WTC11 (cell line): Measurements from ENCODE around the gene ZFP92. TPM values are rescaled to one million over a fixed set of nuclear protein-coding genes. Genes with fewer than 3 reads are reported as not detected.
"Not testable (repeated sequence)": the region's sequence is repeated elsewhere in the genome, so short reads cannot be mapped to it uniquely, and the experiment has no call there.

Experiments
- ATAC-seq: fragments of 200-7000 bp; cut with Tn5 transposase; 2 replicates; pipeline ENCODE4 v1.10.0; 2021; ENCODE audit warnings: mild to moderate bottlenecking, moderate library complexity
- CTCF ChIA-PET: fragments of 300-600 bp; sonication (Branson Sonifier 250); formaldehyde crosslinking; loops from one replicate; lab custom pipeline; 2021; ENCODE audit warnings: antibody characterized with exemption; lab: Charles Lee
- POLR2A ChIA-PET: fragments of 350-600 bp; sonication (Branson Sonifier 250); formaldehyde crosslinking; loops from one replicate; lab custom pipeline; 2021; ENCODE audit warnings: antibody characterized with exemption; lab: Charles Lee
- DNase-seq: peaks from one replicate; pipeline ENCODE4 v3.0.0; 2021; ENCODE audit warnings: low spot score
- H3K27ac Mint-ChIP-seq: 2 replicates; pipeline ENCODE4 v1.8.0; 2021; ENCODE audit warnings: mixed read lengths
- H3K27me3 Mint-ChIP-seq: 2 replicates; pipeline ENCODE4 v1.8.0; 2021; ENCODE audit warnings: low read depth, mild to moderate bottlenecking, moderate library complexity, mixed read lengths
- H3K36me3 Mint-ChIP-seq: 2 replicates; pipeline ENCODE4 v1.8.0; 2021; ENCODE audit warnings: mixed read lengths
- H3K4me1 Mint-ChIP-seq: 2 replicates; pipeline ENCODE4 v1.8.0; 2022; ENCODE audit warnings: mixed read lengths
- H3K4me3 Mint-ChIP-seq: 2 replicates; pipeline ENCODE4 v1.8.0; 2021; ENCODE audit warnings: mild to moderate bottlenecking, moderate library complexity, mixed read lengths
- H3K9me3 Mint-ChIP-seq: 2 replicates; pipeline ENCODE4 v1.8.0; 2021; ENCODE audit warnings: mixed read lengths
- ATF1 ChIP-seq: sonication (generic); formaldehyde crosslinking; IDR thresholded peaks from 2 replicates; pipeline ENCODE4 v1.8.1; 2023; ENCODE audit warnings: mild to moderate bottlenecking, moderate library complexity, missing genetic modification reagents
- CREB1 ChIP-seq: sonication (generic); formaldehyde crosslinking; IDR thresholded peaks from 2 replicates; pipeline ENCODE4 v1.8.0; 2023; ENCODE audit warnings: mild to moderate bottlenecking, missing genetic modification reagents
- EMX1 ChIP-seq: fragments of 250-450 bp; sonication (Bioruptor Pico); IDR thresholded peaks from 2 replicates; pipeline ENCODE4 v1.8.0; 2021; ENCODE audit warnings: mild to moderate bottlenecking
- FOXK1 ChIP-seq: sonication (generic); formaldehyde crosslinking; IDR thresholded peaks from 2 replicates; pipeline ENCODE4 v1.8.0; 2022; ENCODE audit warnings: mild to moderate bottlenecking, moderate library complexity, missing genetic modification reagents
- FOXP1 ChIP-seq: sonication (generic); formaldehyde crosslinking; IDR thresholded peaks from 2 replicates; pipeline ENCODE4 v1.8.0; 2022; ENCODE audit warnings: missing genetic modification reagents, mild to moderate bottlenecking, moderate library complexity, borderline replicate concordance
- GRHL2 ChIP-seq: fragments of 250-450 bp; sonication (Bioruptor Pico); IDR thresholded peaks from 2 replicates; pipeline ENCODE4 v1.8.0; 2022; ENCODE audit warnings: mild to moderate bottlenecking, moderate library complexity; ENCODE audit not compliant: insufficient replicate concordance, severe bottlenecking
- JUN ChIP-seq: sonication (generic); formaldehyde crosslinking; IDR thresholded peaks from 2 replicates; pipeline ENCODE4 v1.8.0; 2023; ENCODE audit warnings: mild to moderate bottlenecking, missing genetic modification reagents
- KAT7 ChIP-seq: sonication (generic); formaldehyde crosslinking; IDR thresholded peaks from 2 replicates; pipeline ENCODE4 v1.8.1; 2023; ENCODE audit warnings: missing genetic modification reagents, mild to moderate bottlenecking, borderline replicate concordance
- NFATC4 ChIP-seq: fragments of 250-450 bp; sonication (Bioruptor Pico); IDR thresholded peaks from 2 replicates; pipeline ENCODE4 v1.9.0; 2021; ENCODE audit warnings: mild to moderate bottlenecking
- NFE2L1 ChIP-seq: sonication (generic); formaldehyde crosslinking; IDR thresholded peaks from 2 replicates; pipeline ENCODE4 v1.8.1; 2023; ENCODE audit warnings: missing genetic modification reagents
- OVOL2 ChIP-seq: fragments of 250-450 bp; sonication (Bioruptor Pico); IDR thresholded peaks from 2 replicates; pipeline ENCODE4 v1.9.0; 2021; ENCODE audit warnings: mild to moderate bottlenecking, borderline replicate concordance
- PRRX2 ChIP-seq: fragments of 250-450 bp; sonication (Bioruptor Pico); IDR thresholded peaks from 2 replicates; pipeline ENCODE4 v1.8.0; 2021; ENCODE audit warnings: mild to moderate bottlenecking
- TEAD1 ChIP-seq: sonication (generic); formaldehyde crosslinking; IDR thresholded peaks from 2 replicates; pipeline ENCODE4 v1.8.0; 2022; ENCODE audit warnings: mild to moderate bottlenecking, missing genetic modification reagents
- ZBTB21 ChIP-seq: sonication (generic); formaldehyde crosslinking; IDR thresholded peaks from 2 replicates; pipeline ENCODE4 v1.8.1; 2023; ENCODE audit warnings: mild to moderate bottlenecking, missing genetic modification reagents, borderline replicate concordance
- ZNF121 ChIP-seq: sonication (generic); formaldehyde crosslinking; IDR thresholded peaks from 2 replicates; pipeline ENCODE4 v1.8.0; 2023; ENCODE audit warnings: missing genetic modification reagents
- ZNF423 ChIP-seq: fragments of 250-450 bp; sonication (Bioruptor Pico); IDR thresholded peaks from 2 replicates; pipeline ENCODE4 v2.1.2; 2022; ENCODE audit warnings: mild to moderate bottlenecking, moderate library complexity
- ZNF671 ChIP-seq: fragments of 250-450 bp; sonication (Bioruptor Pico); IDR thresholded peaks from 2 replicates; pipeline ENCODE4 v1.8.0; 2021; ENCODE audit warnings: mild to moderate bottlenecking
- total RNA-seq: library from RNA; stranded (reverse); gene quantifications from 3 replicates; pipeline ENCODE4 v1.2.3, GENCODE V29; 2021
- TF ChIP-seq, protein P1 (sequence below): fragments of 250-450 bp; sonication (Bioruptor Pico); conservative IDR thresholded peaks from 2 replicates; pipeline ENCODE4 v1.9.0; 2021; ENCODE audit warnings: mild to moderate bottlenecking
- TF ChIP-seq, protein P2 (sequence below): sonication (generic); formaldehyde crosslinking; IDR thresholded peaks from 2 replicates; pipeline ENCODE4 v1.8.1; 2023; ENCODE audit warnings: mild to moderate bottlenecking, missing genetic modification reagents, moderate library complexity
- TF ChIP-seq, protein P3 (sequence below): sonication (generic); formaldehyde crosslinking; IDR thresholded peaks from 2 replicates; pipeline ENCODE4 v1.8.1; 2023; ENCODE audit warnings: mild to moderate bottlenecking, missing genetic modification reagents, moderate library complexity
- TF ChIP-seq, protein P4 (sequence below): sonication (generic); formaldehyde crosslinking; IDR thresholded peaks from 2 replicates; pipeline ENCODE4 v1.8.1; 2023; ENCODE audit warnings: mild to moderate bottlenecking, moderate library complexity, missing genetic modification reagents
- TF ChIP-seq, protein P5 (sequence below): sonication (generic); formaldehyde crosslinking; conservative IDR thresholded peaks from 2 replicates; pipeline ENCODE4 v1.8.1; 2022; ENCODE audit warnings: mild to moderate bottlenecking, missing genetic modification reagents
- TF ChIP-seq, protein P6 (sequence below): sonication (generic); formaldehyde crosslinking; IDR thresholded peaks from 2 replicates; pipeline ENCODE4 v1.8.1; 2022; ENCODE audit warnings: missing genetic modification reagents, borderline replicate concordance
- TF ChIP-seq, protein P7 (sequence below): fragments of 250-450 bp; sonication (Bioruptor Pico); IDR thresholded peaks from 2 replicates; pipeline ENCODE4 v1.8.0; 2021; ENCODE audit warnings: mild to moderate bottlenecking
- TF ChIP-seq, protein P8 (sequence below): sonication (generic); formaldehyde crosslinking; IDR thresholded peaks from 2 replicates; pipeline ENCODE4 v1.8.0; 2022; ENCODE audit warnings: mild to moderate bottlenecking, missing genetic modification reagents

The ZFP92 gene
- total RNA-seq, 1 experiment from 2014 or later: 0.31 TPM

DNA sequence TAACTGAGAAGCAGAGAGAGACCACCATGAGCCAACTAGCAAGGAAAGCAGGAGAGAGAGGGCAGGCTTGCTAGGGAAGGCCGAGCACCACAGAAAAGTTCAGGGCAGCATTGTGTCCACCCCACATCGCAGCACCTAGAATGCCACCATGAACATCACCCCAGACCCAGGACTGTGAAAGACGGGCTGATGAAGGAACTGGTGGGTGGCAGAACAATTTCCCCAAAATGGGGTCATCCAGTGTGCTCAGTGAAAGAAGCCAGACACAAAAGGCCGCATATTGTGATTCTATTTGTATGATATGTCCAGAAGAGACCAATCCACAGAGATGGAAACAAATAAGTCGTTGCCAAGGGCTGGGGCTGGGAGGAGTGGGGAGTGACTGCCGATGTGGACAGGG is 26.9 kb upstream of the ZFP92 start:
- H3K36me3 Mint-ChIP-seq: no peaks in the 10 kb centered on the region
- ATAC-seq (no peak), DNase-seq (no peak)
- no peaks in the 10 kb centered on the region for H3K4me1 Mint-ChIP-seq
- no peak overlapping the region for H3K27ac Mint-ChIP-seq
- no peak overlapping the region for H3K4me3 Mint-ChIP-seq
- CTCF ChIA-PET: interaction anchor here (1.1 kb wide), 1 partner anchor 76 kb away, joined by 3 read pairs; no protein-coding TSS in a partner anchor
- TF ChIP-seq NFATC4 (CRISPR knock-in tag) (no peak), CREB1 (CRISPR knock-in tag) (no peak), FOXK1 (CRISPR knock-in tag) (no peak), KAT7 (CRISPR knock-in tag) (no peak)
- TF ChIP-seq, protein P1, sequence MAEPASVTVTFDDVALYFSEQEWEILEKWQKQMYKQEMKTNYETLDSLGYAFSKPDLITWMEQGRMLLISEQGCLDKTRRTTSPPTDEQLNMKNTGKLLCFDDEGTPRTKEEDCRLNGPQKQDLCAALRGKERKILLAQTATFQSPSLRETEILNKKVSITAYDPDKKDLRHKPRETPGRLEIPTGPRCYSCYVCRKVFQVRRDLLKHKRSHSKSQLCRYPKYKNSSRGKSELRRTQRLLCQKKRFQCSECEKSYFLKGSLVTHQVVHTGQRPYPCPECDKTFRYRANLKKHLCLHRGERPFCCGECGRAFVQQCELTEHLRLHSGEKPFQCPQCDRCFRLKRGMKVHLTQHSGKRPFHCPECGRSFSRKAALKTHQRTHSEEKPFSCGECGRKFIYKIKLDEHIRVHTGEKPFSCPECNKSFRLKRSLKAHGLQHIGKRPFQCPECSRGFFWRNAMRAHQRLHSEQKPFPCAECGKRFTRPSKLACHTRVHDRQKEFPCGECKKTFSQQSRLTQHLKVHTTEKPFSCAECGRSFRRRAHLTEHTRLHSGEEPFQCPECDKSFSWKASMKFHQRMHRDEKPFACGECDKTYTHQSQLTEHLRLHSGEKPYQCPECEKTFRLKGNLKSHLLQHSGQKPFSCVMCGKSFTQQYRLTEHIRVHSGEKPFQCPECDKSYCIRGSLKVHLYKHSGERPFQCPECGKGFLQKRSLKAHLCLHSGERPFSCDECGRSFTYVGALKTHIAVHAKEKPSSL (CRISPR knock-in tag): no peak
- TF ChIP-seq, protein P2, sequence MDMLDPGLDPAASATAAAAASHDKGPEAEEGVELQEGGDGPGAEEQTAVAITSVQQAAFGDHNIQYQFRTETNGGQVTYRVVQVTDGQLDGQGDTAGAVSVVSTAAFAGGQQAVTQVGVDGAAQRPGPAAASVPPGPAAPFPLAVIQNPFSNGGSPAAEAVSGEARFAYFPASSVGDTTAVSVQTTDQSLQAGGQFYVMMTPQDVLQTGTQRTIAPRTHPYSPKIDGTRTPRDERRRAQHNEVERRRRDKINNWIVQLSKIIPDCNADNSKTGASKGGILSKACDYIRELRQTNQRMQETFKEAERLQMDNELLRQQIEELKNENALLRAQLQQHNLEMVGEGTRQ (CRISPR knock-in tag): no peak
- TF ChIP-seq, protein P3, sequence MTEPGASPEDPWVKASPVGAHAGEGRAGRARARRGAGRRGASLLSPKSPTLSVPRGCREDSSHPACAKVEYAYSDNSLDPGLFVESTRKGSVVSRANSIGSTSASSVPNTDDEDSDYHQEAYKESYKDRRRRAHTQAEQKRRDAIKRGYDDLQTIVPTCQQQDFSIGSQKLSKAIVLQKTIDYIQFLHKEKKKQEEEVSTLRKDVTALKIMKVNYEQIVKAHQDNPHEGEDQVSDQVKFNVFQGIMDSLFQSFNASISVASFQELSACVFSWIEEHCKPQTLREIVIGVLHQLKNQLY (CRISPR knock-in tag): no peak
- POLR2A ChIA-PET: no interaction called here
- H3K9me3 Mint-ChIP-seq: no peaks in the 10 kb centered on the region
- H3K27me3 Mint-ChIP-seq: no peaks in the 10 kb centered on the region

DNA sequence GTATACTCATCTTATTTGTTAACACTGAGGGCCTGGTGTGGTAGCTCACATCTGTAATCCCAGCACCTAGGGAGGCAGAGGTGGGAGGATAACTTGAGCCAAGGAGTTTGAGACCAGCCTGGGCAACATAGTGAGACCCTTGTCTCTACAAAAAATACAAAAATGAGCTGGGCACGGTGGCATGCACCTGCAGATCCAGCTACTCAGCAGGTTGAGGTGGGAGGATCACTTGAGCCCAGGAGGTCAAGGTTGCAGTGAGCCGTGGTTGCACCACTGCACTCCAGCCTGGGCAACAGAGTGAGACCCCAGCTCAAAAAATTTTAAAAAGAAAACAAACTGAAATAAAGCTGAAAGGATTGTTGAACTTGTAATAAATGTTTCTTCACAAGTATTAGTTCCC is 26.3 kb upstream of the ZFP92 start:
- CTCF ChIA-PET: interaction anchor here (1.1 kb wide), 1 partner anchor 76 kb away, joined by 3 read pairs; no protein-coding TSS in a partner anchor
- POLR2A ChIA-PET, H3K4me3 Mint-ChIP-seq, H3K4me1 Mint-ChIP-seq, ATAC-seq, H3K36me3 Mint-ChIP-seq, H3K9me3 Mint-ChIP-seq, DNase-seq, H3K27ac Mint-ChIP-seq, H3K27me3 Mint-ChIP-seq: not testable (repeated sequence)
- peak; percentile 13; the same call in 1 of the 2 replicates for TF ChIP-seq ZNF121

DNA sequence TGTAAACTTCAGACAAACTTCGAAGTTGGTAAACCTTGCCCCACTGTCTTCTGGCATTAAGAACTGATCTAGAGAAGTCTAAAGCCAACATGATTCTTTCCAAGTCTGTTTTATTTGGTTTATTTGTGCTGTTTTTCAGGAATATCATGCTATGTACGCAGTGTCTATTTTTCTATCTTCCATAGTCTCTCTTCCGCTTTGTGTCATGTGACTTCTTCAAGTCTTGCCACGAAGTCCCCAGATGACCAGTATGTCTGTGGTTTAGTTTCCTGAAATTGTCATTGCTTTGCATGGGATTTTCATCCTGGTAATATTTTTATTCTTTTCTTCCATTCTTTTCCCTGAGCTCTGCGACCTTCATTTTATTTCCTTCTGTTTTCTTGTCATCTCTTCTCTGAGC is 25.2 kb upstream of the ZFP92 start:
- Mint-ChIP-seq H3K27ac (no peak overlapping the region), H3K9me3 (no peaks in the 10 kb centered on the region), H3K4me1 (no peaks in the 10 kb centered on the region), H3K4me3 (no peak overlapping the region), H3K36me3 (no peaks in the 10 kb centered on the region), H3K27me3 (no peaks in the 10 kb centered on the region)
- DNase-seq (no peak), ATAC-seq (no peak)
- ChIA-PET POLR2A (no interaction called here), CTCF (no interaction called here)
- no peak for TF ChIP-seq OVOL2 (CRISPR knock-in tag)
- no peak for TF ChIP-seq NFE2L1 (CRISPR knock-in tag)
- TF ChIP-seq, protein P4, sequence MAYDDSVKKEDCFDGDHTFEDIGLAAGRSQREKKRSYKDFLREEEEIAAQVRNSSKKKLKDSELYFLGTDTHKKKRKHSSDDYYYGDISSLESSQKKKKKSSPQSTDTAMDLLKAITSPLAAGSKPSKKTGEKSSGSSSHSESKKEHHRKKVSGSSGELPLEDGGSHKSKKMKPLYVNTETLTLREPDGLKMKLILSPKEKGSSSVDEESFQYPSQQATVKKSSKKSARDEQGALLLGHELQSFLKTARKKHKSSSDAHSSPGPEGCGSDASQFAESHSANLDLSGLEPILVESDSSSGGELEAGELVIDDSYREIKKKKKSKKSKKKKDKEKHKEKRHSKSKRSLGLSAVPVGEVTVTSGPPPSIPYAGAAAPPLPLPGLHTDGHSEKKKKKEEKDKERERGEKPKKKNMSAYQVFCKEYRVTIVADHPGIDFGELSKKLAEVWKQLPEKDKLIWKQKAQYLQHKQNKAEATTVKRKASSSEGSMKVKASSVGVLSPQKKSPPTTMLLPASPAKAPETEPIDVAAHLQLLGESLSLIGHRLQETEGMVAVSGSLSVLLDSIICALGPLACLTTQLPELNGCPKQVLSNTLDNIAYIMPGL (CRISPR knock-in tag): no peak
- TF ChIP-seq FOXP1 (CRISPR knock-in tag): no peak
- TF ChIP-seq, protein P5, sequence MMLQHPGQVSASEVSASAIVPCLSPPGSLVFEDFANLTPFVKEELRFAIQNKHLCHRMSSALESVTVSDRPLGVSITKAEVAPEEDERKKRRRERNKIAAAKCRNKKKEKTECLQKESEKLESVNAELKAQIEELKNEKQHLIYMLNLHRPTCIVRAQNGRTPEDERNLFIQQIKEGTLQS (CRISPR knock-in tag): no peak
- no peak for TF ChIP-seq ZBTB21 (CRISPR knock-in tag)
- TF ChIP-seq EMX1 (CRISPR knock-in tag): no peak
- TF ChIP-seq ATF1 (CRISPR knock-in tag): no peak
- no peak for TF ChIP-seq JUN (CRISPR knock-in tag)
- no peak for TF ChIP-seq KAT7 (CRISPR knock-in tag)
- no peak for TF ChIP-seq ZNF671 (CRISPR knock-in tag)
- TF ChIP-seq, protein P6, sequence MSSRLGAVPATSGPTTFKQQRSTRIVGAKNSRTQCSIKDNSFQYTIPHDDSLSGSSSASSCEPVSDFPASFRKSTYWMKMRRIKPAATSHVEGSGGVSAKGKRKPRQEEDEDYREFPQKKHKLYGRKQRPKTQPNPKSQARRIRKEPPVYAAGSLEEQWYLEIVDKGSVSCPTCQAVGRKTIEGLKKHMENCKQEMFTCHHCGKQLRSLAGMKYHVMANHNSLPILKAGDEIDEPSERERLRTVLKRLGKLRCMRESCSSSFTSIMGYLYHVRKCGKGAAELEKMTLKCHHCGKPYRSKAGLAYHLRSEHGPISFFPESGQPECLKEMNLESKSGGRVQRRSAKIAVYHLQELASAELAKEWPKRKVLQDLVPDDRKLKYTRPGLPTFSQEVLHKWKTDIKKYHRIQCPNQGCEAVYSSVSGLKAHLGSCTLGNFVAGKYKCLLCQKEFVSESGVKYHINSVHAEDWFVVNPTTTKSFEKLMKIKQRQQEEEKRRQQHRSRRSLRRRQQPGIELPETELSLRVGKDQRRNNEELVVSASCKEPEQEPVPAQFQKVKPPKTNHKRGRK (CRISPR knock-in tag): no peak
- no peak for TF ChIP-seq ZNF423 (CRISPR knock-in tag)
- no peak for TF ChIP-seq GRHL2 (CRISPR knock-in tag)
- TF ChIP-seq, protein P7, sequence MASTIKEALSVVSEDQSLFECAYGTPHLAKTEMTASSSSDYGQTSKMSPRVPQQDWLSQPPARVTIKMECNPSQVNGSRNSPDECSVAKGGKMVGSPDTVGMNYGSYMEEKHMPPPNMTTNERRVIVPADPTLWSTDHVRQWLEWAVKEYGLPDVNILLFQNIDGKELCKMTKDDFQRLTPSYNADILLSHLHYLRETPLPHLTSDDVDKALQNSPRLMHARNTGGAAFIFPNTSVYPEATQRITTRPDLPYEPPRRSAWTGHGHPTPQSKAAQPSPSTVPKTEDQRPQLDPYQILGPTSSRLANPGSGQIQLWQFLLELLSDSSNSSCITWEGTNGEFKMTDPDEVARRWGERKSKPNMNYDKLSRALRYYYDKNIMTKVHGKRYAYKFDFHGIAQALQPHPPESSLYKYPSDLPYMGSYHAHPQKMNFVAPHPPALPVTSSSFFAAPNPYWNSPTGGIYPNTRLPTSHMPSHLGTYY (CRISPR knock-in tag): no peak
- no peak for TF ChIP-seq PRRX2 (CRISPR knock-in tag)
- TF ChIP-seq, protein P8, sequence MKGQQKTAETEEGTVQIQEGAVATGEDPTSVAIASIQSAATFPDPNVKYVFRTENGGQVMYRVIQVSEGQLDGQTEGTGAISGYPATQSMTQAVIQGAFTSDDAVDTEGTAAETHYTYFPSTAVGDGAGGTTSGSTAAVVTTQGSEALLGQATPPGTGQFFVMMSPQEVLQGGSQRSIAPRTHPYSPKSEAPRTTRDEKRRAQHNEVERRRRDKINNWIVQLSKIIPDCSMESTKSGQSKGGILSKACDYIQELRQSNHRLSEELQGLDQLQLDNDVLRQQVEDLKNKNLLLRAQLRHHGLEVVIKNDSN (CRISPR knock-in tag): no peak
- TF ChIP-seq TEAD1 (CRISPR knock-in tag): no peak
